Measurements from ENCODE around the gene KLHL29. TPM values are rescaled to one million over a fixed set of nuclear protein-coding genes. Genes with fewer than 3 reads are reported as not detected.

The KLHL29 gene
- total RNA-seq, 2 donors from 2014 or later: 1.0 to 2.4 TPM

GRCh38 chr2:23637011-23637778 is 252.2 kb downstream of the KLHL29 start:
- no peaks in the 10 kb centered on the region for H3K27me3 Mint-ChIP-seq (ENCODE audit: insufficient read depth)
- H3K9me3 Mint-ChIP-seq: no peaks in the 10 kb centered on the region
- H3K4me3 Mint-ChIP-seq: peak overlapping the region; percentile 6
- DNase-seq: peak; percentile 65
- Histone ChIP-seq H3K9ac (ENCODE audit: extremely low read depth, low read length, poor library complexity, severe bottlenecking) (peak overlapping the region; percentile 67), H3K36me3 (ENCODE audit: control insufficient read depth, insufficient read depth, low read length) (no peaks in the 10 kb centered on the region), H3K27ac (ENCODE audit: low read depth, low read length) (peak overlapping the region; percentile 39), H3K9me3 (ENCODE audit: control insufficient read depth, low read length) (no peaks in the 10 kb centered on the region), H3K4me1 (ENCODE audit: control insufficient read depth, insufficient read depth, low read length) (peaks cover 12% of the 10 kb centered on the region), H3K27me3 (ENCODE audit: control insufficient read depth, insufficient read depth, low read length, poor library complexity, severe bottlenecking) (no peaks in the 10 kb centered on the region), H3K4me3 (ENCODE audit: low read length) (peak overlapping the region; percentile 66)
- peaks cover 16% of the 10 kb centered on the region for H3K4me1 Mint-ChIP-seq
- peak overlapping the region; percentile 92 for H3K27ac Mint-ChIP-seq
- WGBS, 2 experiments (ENCODE audit: insufficient coverage in 1 of 2, insufficient read length in 1 of 2): 55 to 69% methylated on average over 11 to 14 of the region's 14 CpGs
- no peaks in the 10 kb centered on the region for H3K36me3 Mint-ChIP-seq (ENCODE audit: low read depth)
- TF ChIP-seq CTCF (conservative IDR thresholded peaks at IDR 0.05): no peak

- no peak for TF ChIP-seq CTCF (conservative IDR thresholded peaks at IDR 0.05)
- no peaks in the 10 kb centered on the region for H3K27me3 ChIP-seq (ENCODE audit: control insufficient read depth, insufficient read depth, low read length, poor library complexity, severe bottlenecking)
- H3K36me3 ChIP-seq (ENCODE audit: control insufficient read depth, insufficient read depth, low read length): no peaks in the 10 kb centered on the region
- H3K9me3 Mint-ChIP-seq: peaks cover 8% of the 10 kb centered on the region
- no peak overlapping the region for H3K4me3 ChIP-seq (ENCODE audit: low read length)
- no peak overlapping the region for H3K9ac ChIP-seq (ENCODE audit: extremely low read depth, low read length, poor library complexity, severe bottlenecking)
- peaks cover 5% of the 10 kb centered on the region for H3K36me3 Mint-ChIP-seq (ENCODE audit: low read depth)
- 89 to 100% methylated on average over 1 to 6 of the region's 6 CpGs for WGBS, 2 experiments (ENCODE audit: insufficient coverage in 1 of 2, insufficient read length in 1 of 2)
- H3K27ac Mint-ChIP-seq: no peak overlapping the region
- H3K27me3 Mint-ChIP-seq (ENCODE audit: insufficient read depth): no peaks in the 10 kb centered on the region
- DNase-seq: peak; percentile 69
- no peak overlapping the region for H3K27ac ChIP-seq (ENCODE audit: low read depth, low read length)
- peaks cover 12% of the 10 kb centered on the region for H3K4me1 ChIP-seq (ENCODE audit: control insufficient read depth, insufficient read depth, low read length)
- H3K9me3 ChIP-seq (ENCODE audit: control insufficient read depth, low read length): peaks cover 6% of the 10 kb centered on the region
- H3K4me1 Mint-ChIP-seq: peaks cover 16% of the 10 kb centered on the region
- H3K4me3 Mint-ChIP-seq: no peak overlapping the region
Measured at GRCh38 chr2:23639406-23639982, 254.5 kb downstream of the KLHL29 start.

GRCh38 chr2:23640711-23641110 is 255.7 kb downstream of the KLHL29 start:
- Mint-ChIP-seq H3K9me3 (peaks cover 8% of the 10 kb centered on the region), H3K4me3 (no peak overlapping the region), H3K27ac (no peak overlapping the region), H3K27me3 (ENCODE audit: insufficient read depth) (no peaks in the 10 kb centered on the region), H3K4me1 (peaks cover 22% of the 10 kb centered on the region), H3K36me3 (ENCODE audit: low read depth) (peaks cover 5% of the 10 kb centered on the region)
- no peaks in the 10 kb centered on the region for H3K27me3 ChIP-seq (ENCODE audit: control insufficient read depth, insufficient read depth, low read length, poor library complexity, severe bottlenecking)
- no peak for TF ChIP-seq CTCF (conservative IDR thresholded peaks at IDR 0.05)
- H3K27ac ChIP-seq (ENCODE audit: low read depth, low read length): no peak overlapping the region
- H3K4me3 ChIP-seq (ENCODE audit: low read length): no peak overlapping the region
- H3K4me1 ChIP-seq (ENCODE audit: control insufficient read depth, insufficient read depth, low read length): peaks cover 12% of the 10 kb centered on the region
- peaks cover 6% of the 10 kb centered on the region for H3K9me3 ChIP-seq (ENCODE audit: control insufficient read depth, low read length)
- H3K36me3 ChIP-seq (ENCODE audit: control insufficient read depth, insufficient read depth, low read length): no peaks in the 10 kb centered on the region
- no peak overlapping the region for H3K9ac ChIP-seq (ENCODE audit: extremely low read depth, low read length, poor library complexity, severe bottlenecking)
- 95 to 97% methylated on average over 6 to 9 of the region's 9 CpGs for WGBS, 2 experiments (ENCODE audit: insufficient coverage in 1 of 2, insufficient read length in 1 of 2)
- no peak for DNase-seq

Data from endodermal cell (in vitro differentiated cells).